Measurements from ENCODE around the gene RAC3. TPM values are rescaled to one million over a fixed set of nuclear protein-coding genes. Genes with fewer than 3 reads are reported as not detected.

The RAC3 gene
- total and polyA plus RNA-seq, 7 donors: 0.60 to 11.8 (median 2.8) TPM

DNA sequence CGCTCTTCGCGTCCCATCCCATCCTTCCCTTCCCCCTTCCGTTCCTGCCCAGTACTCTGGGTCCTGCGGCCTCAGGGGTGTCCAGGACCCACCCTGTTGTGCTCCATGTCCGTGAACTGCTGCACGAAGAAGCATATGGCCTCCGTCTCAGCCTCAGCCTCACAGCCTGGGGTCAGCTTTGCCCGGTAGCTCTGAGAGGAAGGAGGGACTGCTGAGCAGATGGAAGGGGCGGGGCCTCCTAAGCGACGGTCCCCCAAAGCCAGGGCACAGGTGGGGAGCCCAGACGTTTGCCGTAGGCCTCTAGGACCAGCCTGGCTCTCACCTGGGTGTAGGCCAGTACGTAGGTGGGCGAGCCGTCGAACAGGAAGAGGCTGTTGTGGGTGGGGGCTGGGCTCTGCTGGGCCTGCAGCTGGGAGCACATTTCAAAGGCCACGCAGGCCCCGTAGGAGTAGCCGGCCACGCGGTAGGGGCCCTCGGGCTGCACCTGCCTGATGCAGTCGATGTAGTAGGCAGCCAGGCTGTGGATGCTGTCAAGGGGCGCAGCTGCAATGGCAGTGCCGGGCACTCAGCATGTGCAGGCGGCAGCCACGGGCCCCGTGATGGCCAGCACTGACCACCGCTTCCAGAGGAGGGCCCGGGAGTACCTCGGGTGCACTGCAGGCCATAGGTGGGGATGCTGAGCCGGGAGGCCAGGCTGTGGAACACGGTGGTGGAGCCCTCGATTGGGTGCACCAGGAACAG, 48.7 kb downstream of the RAC3 start:
- no peaks in the 10 kb centered on the region for H3K27me3 ChIP-seq
- WGBS, 2 donors: 92 to 93% methylated on average over 36 of the region's 36 CpGs
- H3K4me1 ChIP-seq: no peaks in the 10 kb centered on the region
- no peak overlapping the region for H3K4me3 ChIP-seq
- H3K27ac ChIP-seq: no peak overlapping the region
- DNase-seq: no peak
- no peak for TF ChIP-seq EP300 (IDR thresholded peaks at IDR 0.05)
- TF ChIP-seq POLR2AphosphoS5 (IDR thresholded peaks at IDR 0.05): no peak
- TF ChIP-seq, protein P1, sequence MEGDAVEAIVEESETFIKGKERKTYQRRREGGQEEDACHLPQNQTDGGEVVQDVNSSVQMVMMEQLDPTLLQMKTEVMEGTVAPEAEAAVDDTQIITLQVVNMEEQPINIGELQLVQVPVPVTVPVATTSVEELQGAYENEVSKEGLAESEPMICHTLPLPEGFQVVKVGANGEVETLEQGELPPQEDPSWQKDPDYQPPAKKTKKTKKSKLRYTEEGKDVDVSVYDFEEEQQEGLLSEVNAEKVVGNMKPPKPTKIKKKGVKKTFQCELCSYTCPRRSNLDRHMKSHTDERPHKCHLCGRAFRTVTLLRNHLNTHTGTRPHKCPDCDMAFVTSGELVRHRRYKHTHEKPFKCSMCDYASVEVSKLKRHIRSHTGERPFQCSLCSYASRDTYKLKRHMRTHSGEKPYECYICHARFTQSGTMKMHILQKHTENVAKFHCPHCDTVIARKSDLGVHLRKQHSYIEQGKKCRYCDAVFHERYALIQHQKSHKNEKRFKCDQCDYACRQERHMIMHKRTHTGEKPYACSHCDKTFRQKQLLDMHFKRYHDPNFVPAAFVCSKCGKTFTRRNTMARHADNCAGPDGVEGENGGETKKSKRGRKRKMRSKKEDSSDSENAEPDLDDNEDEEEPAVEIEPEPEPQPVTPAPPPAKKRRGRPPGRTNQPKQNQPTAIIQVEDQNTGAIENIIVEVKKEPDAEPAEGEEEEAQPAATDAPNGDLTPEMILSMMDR (IDR thresholded peaks at IDR 0.05): no peak
- TF ChIP-seq POLR2A (IDR thresholded peaks at IDR 0.05): no peak
- H3K9me3 ChIP-seq: no peaks in the 10 kb centered on the region
- intact Hi-C loops (cut with DNase I): no loop called here
- H3K36me3 ChIP-seq: peaks cover 44 to 70% (median 58%) of the 10 kb centered on the region in 4 donors

DNA sequence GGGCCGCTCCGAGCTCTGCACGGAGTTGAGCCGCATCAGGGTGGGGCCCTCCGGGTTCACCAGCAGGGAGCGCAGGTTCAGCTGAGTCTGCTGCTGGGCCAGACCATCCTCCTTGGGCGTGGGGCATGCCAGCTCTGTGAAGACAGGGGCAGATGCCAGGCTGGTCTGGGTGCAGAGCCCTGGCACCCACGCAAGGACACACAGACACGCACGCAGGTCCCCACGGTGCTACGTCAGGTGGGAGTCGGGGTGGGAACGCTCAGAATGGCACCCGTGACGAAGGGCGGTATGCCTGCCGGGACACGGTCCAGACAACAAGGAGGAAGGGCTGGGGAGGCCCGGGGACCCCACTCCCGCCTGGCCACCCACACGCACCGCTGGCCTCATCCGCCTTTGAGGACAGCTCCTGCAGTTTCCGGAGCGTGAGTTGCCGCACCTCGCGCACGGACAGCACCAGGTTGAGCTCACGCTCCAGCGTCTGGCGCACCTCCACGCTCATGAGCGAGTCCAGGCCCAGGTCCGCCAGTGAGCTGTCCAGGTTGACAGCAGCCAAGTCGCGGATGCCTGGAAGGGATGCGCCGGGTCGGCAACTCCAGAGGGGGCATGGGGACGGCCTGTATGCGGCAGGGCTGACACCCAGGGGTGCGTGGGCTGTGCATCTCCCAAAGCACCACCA, 49.4 kb downstream of the RAC3 start:
- Histone ChIP-seq H3K27ac (no peak overlapping the region), H3K27me3 (no peaks in the 10 kb centered on the region), H3K9me3 (no peaks in the 10 kb centered on the region), H3K4me1 (no peaks in the 10 kb centered on the region), H3K4me3 (no peak overlapping the region), H3K36me3 (peaks cover 51 to 77% (median 65%) of the 10 kb centered on the region in 4 donors)
- WGBS, 2 donors: 96% methylated on average over 44 of the region's 44 CpGs
- no peak for DNase-seq
- no peak for TF ChIP-seq POLR2AphosphoS5 (IDR thresholded peaks at IDR 0.05)
- no peak for TF ChIP-seq EP300 (IDR thresholded peaks at IDR 0.05)
- TF ChIP-seq, protein P1 (IDR thresholded peaks at IDR 0.05): no peak
- no peak for TF ChIP-seq POLR2A (IDR thresholded peaks at IDR 0.05)
- intact Hi-C loops (cut with DNase I): no loop called here

DNA sequence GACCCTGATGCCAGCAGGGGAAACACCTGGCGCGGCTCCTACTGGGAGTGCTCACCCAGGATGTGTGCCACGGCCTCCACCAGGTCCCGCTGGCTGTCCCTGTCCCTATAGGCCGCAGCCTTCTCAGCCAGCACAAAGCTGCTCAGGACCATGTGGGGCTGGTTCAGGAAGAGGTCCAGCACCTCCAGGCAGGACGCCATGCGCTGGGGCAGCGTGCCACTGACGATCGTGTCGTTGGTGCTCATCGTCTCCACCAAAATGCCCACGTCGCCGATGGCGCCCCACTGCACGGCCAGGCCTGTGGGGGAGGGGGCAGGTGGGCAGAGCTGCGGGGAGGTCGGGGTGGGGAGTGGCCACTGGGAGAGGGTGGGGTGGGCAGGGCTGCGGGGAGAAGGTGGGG, 50.1 kb downstream of the RAC3 start:
- H3K4me1 ChIP-seq: no peaks in the 10 kb centered on the region
- no peak overlapping the region for H3K4me3 ChIP-seq
- WGBS, 2 donors: 93 to 94% methylated on average over 20 of the region's 20 CpGs
- DNase-seq: no peak
- H3K9me3 ChIP-seq: no peaks in the 10 kb centered on the region
- no peak for TF ChIP-seq POLR2AphosphoS5 (IDR thresholded peaks at IDR 0.05)
- TF ChIP-seq EP300 (IDR thresholded peaks at IDR 0.05): no peak
- TF ChIP-seq, protein P1 (IDR thresholded peaks at IDR 0.05): no peak
- TF ChIP-seq POLR2A (IDR thresholded peaks at IDR 0.05): no peak
- intact Hi-C loops (cut with DNase I): no loop called here
- H3K36me3 ChIP-seq: peaks cover 54 to 83% (median 70%) of the 10 kb centered on the region in 4 donors
- H3K27ac ChIP-seq: no peak overlapping the region
- no peaks in the 10 kb centered on the region for H3K27me3 ChIP-seq

DNA sequence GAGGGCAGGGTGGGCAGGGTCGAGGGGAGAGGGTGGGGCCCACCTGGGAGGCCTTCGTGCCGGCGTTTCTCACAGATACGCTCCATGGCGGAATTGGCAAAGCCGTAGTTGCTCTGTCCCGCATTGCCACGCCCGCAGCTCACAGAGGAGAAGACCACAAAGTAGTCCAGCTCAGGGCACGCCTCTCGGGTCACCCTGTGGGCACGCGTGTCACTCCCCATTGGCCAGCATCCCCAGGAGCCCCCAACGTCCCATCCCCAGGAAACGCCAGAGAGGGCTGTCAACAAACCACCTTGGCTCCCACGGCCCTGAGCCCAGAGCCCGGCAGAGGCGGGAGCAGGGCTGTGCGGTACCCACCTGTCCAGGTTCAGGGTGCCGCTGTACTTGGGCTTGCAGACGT, 50.5 kb downstream of the RAC3 start:
- 91 to 92% methylated on average over 22 of the region's 22 CpGs for WGBS, 2 donors
- DNase-seq: no peak
- H3K27ac ChIP-seq: no peak overlapping the region
- no peak overlapping the region for H3K4me3 ChIP-seq
- H3K9me3 ChIP-seq: no peaks in the 10 kb centered on the region
- H3K27me3 ChIP-seq: no peaks in the 10 kb centered on the region
- no peak for TF ChIP-seq EP300 (IDR thresholded peaks at IDR 0.05)
- no peak for TF ChIP-seq POLR2AphosphoS5 (IDR thresholded peaks at IDR 0.05)
- no peak for TF ChIP-seq POLR2A (IDR thresholded peaks at IDR 0.05)
- intact Hi-C loops (cut with DNase I): no loop called here
- H3K4me1 ChIP-seq: no peaks in the 10 kb centered on the region
- H3K36me3 ChIP-seq: peaks cover 54 to 87% (median 75%) of the 10 kb centered on the region in 4 donors

DNA sequence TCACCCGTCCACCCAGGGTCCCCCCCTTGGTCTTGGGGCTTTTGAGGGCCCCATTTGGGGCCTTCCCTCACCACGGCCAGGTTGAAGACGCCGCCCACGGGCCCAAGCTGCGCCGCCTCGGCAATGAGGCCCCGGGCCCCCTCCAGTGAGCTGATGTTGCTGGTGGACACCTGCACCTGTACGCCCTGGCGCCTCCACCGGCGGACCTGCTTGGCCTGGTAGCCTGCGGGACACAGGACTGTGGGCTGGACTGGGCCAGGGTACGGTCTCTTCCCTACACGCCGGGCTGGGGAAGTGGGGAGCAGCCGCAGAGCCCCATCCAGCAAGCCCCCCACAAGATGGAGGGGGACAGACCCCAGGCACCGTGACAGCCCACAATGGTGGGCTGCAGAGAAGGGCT, 51.0 kb downstream of the RAC3 start:
- DNase-seq: no peak
- no peaks in the 10 kb centered on the region for H3K9me3 ChIP-seq
- H3K36me3 ChIP-seq: peaks cover 57 to 92% (median 79%) of the 10 kb centered on the region in 4 donors
- intact Hi-C loops (cut with DNase I): no loop called here
- H3K4me3 ChIP-seq: no peak overlapping the region
- H3K4me1 ChIP-seq: no peaks in the 10 kb centered on the region
- no peaks in the 10 kb centered on the region for H3K27me3 ChIP-seq
- 94% methylated on average over 19 of the region's 19 CpGs for WGBS, 2 donors
- TF ChIP-seq POLR2A (IDR thresholded peaks at IDR 0.05): no peak
- TF ChIP-seq EP300 (IDR thresholded peaks at IDR 0.05): no peak
- no peak for TF ChIP-seq POLR2AphosphoS5 (IDR thresholded peaks at IDR 0.05)
- TF ChIP-seq, protein P1 (IDR thresholded peaks at IDR 0.05): no peak
- H3K27ac ChIP-seq: no peak overlapping the region

All from sigmoid colon (tissue), 7 donors.